A549 treated with Hydrocortisone at 1 μM for 4 hours (cell line): Measurements from ENCODE around the gene AKR1C8. TPM values are rescaled to one million over a fixed set of nuclear protein-coding genes. Genes with fewer than 3 reads are reported as not detected.

Experiments used
- total RNA-seq: library from RNA; stranded (reverse); fragments of 200-300 nt; extraction: Qiagen RNA extraction; gene quantifications from 5 replicates; pipeline ENCODE4 v1.2.3, GENCODE V29; 2022

Gene AKR1C8
- not detected in 5 replicates for total RNA-seq

GRCh38 chr10:5184987-5185775, at the start of gene AKR1C8:
Gene AKR1C8, minus strand, starts transcription at chr10:5185150. Its CDS starts 46 bp downstream, at chr10:5185104.

GRCh38 chr10:5196702-5197113, 11.8 kb upstream of the AKR1C8 start, which contains the start of gene AKR1C4:
Gene AKR1C4, plus strand, starts transcription at chr10:5196837. Its CDS starts 31 bp downstream, at chr10:5196868.

Other genes starting within 250 kb of the AKR1C8 start
- 433 to 601 TPM (median 576 TPM) in 5 replicates for gene AKR1C1, start 221.7 kb downstream of the AKR1C8 start, total RNA-seq
- 3,555 to 4,056 TPM (median 3,746 TPM) in 5 replicates for gene AKR1C2, start 181.3 kb downstream of the AKR1C8 start, total RNA-seq
- gene AKR1C3, start 90.7 kb downstream of the AKR1C8 start, total RNA-seq = 1,013 to 1,273 TPM (median 1,197 TPM) in 5 replicates
- 0.10 to 0.32 TPM (median 0.30 TPM) in 5 replicates for gene AKR1C4, start 11.7 kb upstream of the AKR1C8 start, total RNA-seq
- not detected in 5 replicates for gene UCN3, start 179.8 kb upstream of the AKR1C8 start, total RNA-seq
- 0.17 to 0.23 TPM (median 0.22 TPM) in 5 replicates for gene TUBAL3, start 219.7 kb upstream of the AKR1C8 start, total RNA-seq
- gene NET1, start 227.4 kb upstream of the AKR1C8 start, total RNA-seq = 40.6 to 53.7 TPM (median 46.1 TPM) in 5 replicates